HEK293T (cell line): ENCODE measurements around the gene SLC25A13.
"Not testable (repeated sequence)": the region's sequence is repeated elsewhere in the genome, so short reads cannot be mapped to it uniquely, and the experiment has no call there.

Experiments used
- CTCF ChIA-PET: fragments of 350-600 bp; formaldehyde crosslinking; extraction: SDS; loops from one replicate; lab custom pipeline; 2021; ENCODE audit warnings: antibody characterized with exemption, inconsistent platforms; lab: Yijun Ruan, JAX
- POLR2A ChIA-PET: fragments of 350-600 bp; formaldehyde crosslinking; extraction: SDS; loops from one replicate; lab custom pipeline; 2020; ENCODE audit warnings: antibody characterized with exemption, inconsistent platforms; lab: Yijun Ruan, JAX
- DNase-seq: peaks from one replicate; pipeline ENCODE4 v3.0.0; 2012; ENCODE audit warnings: mixed read lengths; ENCODE audit errors: extremely low spot score
- ARNT ChIP-seq: fragments of 450-650 bp; IDR thresholded peaks from 2 replicates; pipeline ENCODE4 v1.6.1; 2017; ENCODE audit warnings: mild to moderate bottlenecking
- BHLHE40 ChIP-seq: fragments of 450-650 bp; IDR thresholded peaks from 2 replicates; pipeline ENCODE4 v1.6.1; 2016; ENCODE audit warnings: mild to moderate bottlenecking, moderate library complexity, borderline replicate concordance
- CTBP1 ChIP-seq: fragments of 450-650 bp; IDR thresholded peaks from 2 replicates; pipeline ENCODE4 v1.6.1; 2016; ENCODE audit warnings: borderline replicate concordance
- ELF4 ChIP-seq: fragments of 450-650 bp; IDR thresholded peaks from 2 replicates; pipeline ENCODE4 v1.6.1; 2017; ENCODE audit warnings: antibody characterized with exemption
- FOXA1 ChIP-seq: fragments of 450-650 bp; IDR thresholded peaks from 2 replicates; pipeline ENCODE4 v1.6.1; 2016; ENCODE audit warnings: mild to moderate bottlenecking
- FOXK2 ChIP-seq: fragments of 450-650 bp; IDR thresholded peaks from 2 replicates; pipeline ENCODE4 v1.6.1; 2016; ENCODE audit warnings: mild to moderate bottlenecking
- FOXM1 ChIP-seq: fragments of 450-650 bp; IDR thresholded peaks from 2 replicates; pipeline ENCODE4 v1.6.1; 2017; ENCODE audit warnings: mild to moderate bottlenecking, borderline replicate concordance
- HDGF ChIP-seq: fragments of 450-650 bp; IDR thresholded peaks from 2 replicates; pipeline ENCODE4 v1.6.1; 2017; ENCODE audit warnings: antibody characterized with exemption, borderline replicate concordance
- L3MBTL2 ChIP-seq: fragments of 450-650 bp; conservative IDR thresholded peaks from 2 replicates; pipeline ENCODE4 v1.6.1; 2016; ENCODE audit warnings: mild to moderate bottlenecking
- LEF1 ChIP-seq: fragments of 450-650 bp; IDR thresholded peaks from 2 replicates; pipeline ENCODE4 v1.6.1; 2017; ENCODE audit warnings: mild to moderate bottlenecking, borderline replicate concordance
- NFRKB ChIP-seq: fragments of 450-650 bp; IDR thresholded peaks from 2 replicates; pipeline ENCODE4 v1.6.1; 2016; ENCODE audit warnings: mild to moderate bottlenecking, moderate library complexity
- SP1 ChIP-seq: fragments of 450-650 bp; IDR thresholded peaks from 2 replicates; pipeline ENCODE4 v1.6.1; 2017
- SUZ12 ChIP-seq: fragments of 450-650 bp; IDR thresholded peaks from 2 replicates; pipeline ENCODE4 v1.6.1; 2016; ENCODE audit warnings: mild to moderate bottlenecking
- TARDBP ChIP-seq: fragments of 450-650 bp; IDR thresholded peaks from 2 replicates; pipeline ENCODE4 v1.6.1; 2016
- ZNF384 ChIP-seq: fragments of 450-650 bp; IDR thresholded peaks from 2 replicates; pipeline ENCODE4 v1.6.1; 2016
- TF ChIP-seq, protein P1 (sequence below): fragments of 450-650 bp; IDR thresholded peaks from 2 replicates; pipeline ENCODE4 v1.6.1; 2016

SLC25A13 gene

DNA sequence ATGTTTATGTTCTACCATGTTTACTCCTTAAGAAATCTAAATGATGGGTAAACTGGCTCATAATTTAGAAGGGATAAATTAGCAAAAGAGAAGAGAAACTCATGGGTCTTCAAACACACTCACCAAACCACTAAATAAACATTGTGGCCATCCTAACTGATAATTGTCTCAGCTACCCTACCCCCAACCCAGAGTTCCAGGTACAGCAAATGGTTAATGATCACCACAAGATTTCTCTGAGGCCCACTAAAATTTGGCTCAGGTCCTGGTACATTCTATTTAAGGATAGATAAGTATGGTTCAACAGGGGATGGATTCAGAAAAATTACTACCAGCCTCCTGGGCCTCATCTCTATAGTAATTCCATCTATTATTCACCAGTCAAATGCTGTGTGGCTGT, 21.4 kb downstream of the SLC25A13 start:
- DNase-seq: no peak
- TF ChIP-seq FOXA1 (no peak), SP1 (no peak), NFRKB (no peak), CTBP1 (no peak), SUZ12 (no peak), FOXM1 (no peak)
- TF ChIP-seq, protein P1, sequence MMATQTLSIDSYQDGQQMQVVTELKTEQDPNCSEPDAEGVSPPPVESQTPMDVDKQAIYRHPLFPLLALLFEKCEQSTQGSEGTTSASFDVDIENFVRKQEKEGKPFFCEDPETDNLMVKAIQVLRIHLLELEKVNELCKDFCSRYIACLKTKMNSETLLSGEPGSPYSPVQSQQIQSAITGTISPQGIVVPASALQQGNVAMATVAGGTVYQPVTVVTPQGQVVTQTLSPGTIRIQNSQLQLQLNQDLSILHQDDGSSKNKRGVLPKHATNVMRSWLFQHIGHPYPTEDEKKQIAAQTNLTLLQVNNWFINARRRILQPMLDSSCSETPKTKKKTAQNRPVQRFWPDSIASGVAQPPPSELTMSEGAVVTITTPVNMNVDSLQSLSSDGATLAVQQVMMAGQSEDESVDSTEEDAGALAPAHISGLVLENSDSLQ: no peak
- ChIA-PET CTCF (no interaction called here), POLR2A (no interaction called here)

DNA sequence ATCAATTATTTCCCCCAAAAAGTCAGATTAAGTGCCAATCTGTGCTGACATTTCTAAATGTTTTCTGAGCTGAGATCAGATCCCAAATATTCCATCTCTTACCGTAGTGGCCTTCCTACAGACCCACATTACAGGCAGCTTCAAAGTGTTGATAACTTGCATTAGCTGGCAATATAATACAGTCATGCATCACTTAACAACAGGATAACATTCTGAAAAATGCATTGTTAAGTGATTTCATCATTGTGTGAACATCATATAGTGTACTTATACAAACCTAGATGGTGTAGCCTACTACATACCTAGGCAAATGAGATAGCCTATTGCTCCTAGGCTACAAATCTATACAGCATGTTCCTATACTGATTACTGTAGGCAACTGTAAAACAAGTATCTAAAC, 22.4 kb downstream of the SLC25A13 start:
- no peak for DNase-seq
- ChIA-PET CTCF (no interaction called here), POLR2A (no interaction called here)
- TF ChIP-seq TARDBP (no peak), ELF4 (no peak), NFRKB (no peak), CTBP1 (no peak), ARNT (no peak), SUZ12 (no peak), FOXA1 (no peak), FOXK2 (no peak), BHLHE40 (no peak)
- TF ChIP-seq, protein P1: no peak

DNA sequence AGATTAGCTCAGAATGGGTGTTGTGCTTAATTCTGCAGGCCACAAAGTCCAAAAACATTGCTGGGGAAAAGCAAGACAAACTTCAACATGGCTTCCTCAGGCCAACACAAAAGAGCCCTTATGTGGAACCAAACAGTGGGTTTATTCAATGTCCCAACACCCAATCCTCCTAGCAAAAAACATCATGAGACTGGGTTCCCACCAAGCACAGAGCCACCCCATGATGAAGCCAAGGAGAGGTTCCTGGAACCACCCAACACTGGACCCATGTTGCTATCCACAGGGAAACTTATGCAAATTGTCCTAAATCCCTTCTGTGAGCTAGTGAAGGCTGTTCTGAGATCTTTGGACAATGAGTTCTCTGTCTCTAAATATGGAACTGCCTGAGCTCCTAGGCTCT, 24.0 kb downstream of the SLC25A13 start:
- DNase-seq: no peak
- CTCF ChIA-PET: no interaction called here
- POLR2A ChIA-PET: no interaction called here
- TF ChIP-seq HDGF (no peak), NFRKB (no peak), LEF1 (no peak), ELF4 (no peak), ARNT (no peak), SUZ12 (no peak), FOXK2 (no peak), FOXA1 (no peak), FOXM1 (no peak), SP1 (no peak), L3MBTL2 (no peak), CTBP1 (no peak), TARDBP (no peak), ZNF384 (no peak), BHLHE40 (no peak)
- TF ChIP-seq, protein P1: no peak

DNA sequence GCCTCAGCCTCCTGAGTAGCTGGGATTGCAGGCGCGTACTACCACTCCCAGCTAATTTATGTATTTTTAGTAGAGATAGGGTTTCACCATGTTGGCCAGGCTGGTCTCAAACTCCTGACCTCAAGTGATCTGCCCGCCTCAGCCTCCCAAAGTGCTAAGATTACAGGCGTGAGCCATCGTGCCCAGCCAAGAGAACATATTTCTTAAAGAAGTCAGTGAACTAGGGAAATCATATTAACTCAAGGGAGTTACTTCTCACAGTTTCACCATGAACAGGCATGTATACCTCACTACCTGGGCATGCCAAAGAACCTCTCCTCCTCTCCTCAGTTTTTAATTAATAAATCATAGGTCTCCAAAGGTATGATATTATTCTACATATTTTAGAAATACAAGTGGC, 24.5 kb downstream of the SLC25A13 start:
- CTCF ChIA-PET, POLR2A ChIA-PET, DNase-seq: not testable (repeated sequence)

DNA sequence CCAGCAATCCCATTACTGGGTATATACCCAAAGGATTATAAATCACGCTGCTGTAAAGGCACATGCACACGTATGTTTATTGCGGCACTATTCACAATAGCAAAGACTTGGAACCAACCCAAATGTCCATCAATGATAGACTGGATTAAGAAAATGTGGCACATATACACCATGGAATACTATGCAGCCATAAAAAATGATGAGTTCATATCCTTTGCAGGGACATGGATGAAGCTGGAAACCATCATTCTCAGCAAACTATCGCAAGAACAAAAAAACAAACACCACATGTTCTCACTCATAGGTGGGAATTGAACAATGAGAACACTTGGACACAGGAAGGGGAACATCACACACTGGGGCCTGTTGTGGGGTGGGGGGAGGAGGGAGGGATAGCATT, 28.0 kb downstream of the SLC25A13 start:
- DNase-seq, CTCF ChIA-PET, POLR2A ChIA-PET: not testable (repeated sequence)

DNA sequence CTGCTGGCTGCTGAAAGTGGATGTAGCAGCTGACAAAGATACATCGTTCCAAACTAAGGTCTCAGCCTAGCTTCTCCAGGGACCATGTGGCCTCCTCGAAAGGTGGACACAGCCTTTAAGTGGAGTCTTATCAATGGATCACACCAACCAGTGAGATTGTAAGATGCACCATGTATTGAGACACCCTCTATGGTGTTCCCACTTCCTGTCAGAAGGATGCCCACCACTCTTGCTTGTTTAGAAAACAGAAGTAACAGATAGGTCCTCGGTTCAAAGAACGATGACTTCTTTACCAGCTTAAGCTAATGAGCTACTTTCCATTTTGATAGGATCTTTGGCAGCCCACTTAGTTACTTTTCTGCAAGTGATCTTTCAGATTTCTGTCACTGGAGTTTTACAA, 34.3 kb downstream of the SLC25A13 start:
- TF ChIP-seq, protein P1: no peak
- TF ChIP-seq SUZ12: no peak
- TF ChIP-seq L3MBTL2: no peak
- POLR2A ChIA-PET: no interaction called here
- CTCF ChIA-PET: no interaction called here
- DNase-seq: no peak

DNA sequence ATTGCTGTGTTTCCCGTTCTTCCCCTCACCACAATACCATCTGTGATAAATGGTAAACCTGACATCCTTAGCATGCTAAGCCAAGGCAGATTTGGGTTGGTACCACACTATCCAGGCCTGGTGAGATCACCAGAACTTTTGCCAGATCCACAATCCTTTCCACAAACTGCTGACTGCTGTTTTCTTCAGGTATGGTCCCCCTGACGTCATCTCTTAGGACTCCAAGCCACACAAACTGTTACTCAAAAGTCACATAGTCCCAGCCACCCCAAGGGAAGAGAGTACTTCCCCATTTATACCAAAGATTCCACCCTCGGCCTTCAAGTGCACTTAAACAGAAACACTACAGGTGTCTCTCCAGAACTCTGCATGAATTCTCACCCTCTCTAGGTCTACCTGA, 34.8 kb downstream of the SLC25A13 start:
- CTCF ChIA-PET: no interaction called here
- TF ChIP-seq FOXA1 (no peak), FOXM1 (no peak), ARNT (no peak), FOXK2 (no peak), SUZ12 (no peak), CTBP1 (no peak), HDGF (no peak), SP1 (no peak), ZNF384 (no peak), TARDBP (no peak), BHLHE40 (no peak), ELF4 (no peak), L3MBTL2 (no peak), LEF1 (no peak), NFRKB (no peak)
- TF ChIP-seq, protein P1: no peak
- DNase-seq: no peak
- POLR2A ChIA-PET: no interaction called here
